H1 (cell line): ENCODE data around the gene MECP2. TPM values are rescaled to one million over a fixed set of nuclear protein-coding genes. Genes with fewer than 3 reads are reported as not detected.

Experiments used
- CTCF ChIA-PET: fragments of 300-600 bp; sonication (Branson Sonifier 250); formaldehyde crosslinking; loops from one replicate; lab custom pipeline; 2021; ENCODE audit not compliant: partially characterized antibody; lab: Charles Lee
- POLR2A ChIA-PET: fragments of 300-600 bp; sonication (Branson Sonifier 250); formaldehyde crosslinking; loops from one replicate; lab custom pipeline; 2021; ENCODE audit warnings: inconsistent platforms; ENCODE audit not compliant: partially characterized antibody; lab: Charles Lee
- DNase-seq, 2 experiments: peaks; one replicate each; pipeline versions ENCODE4 v3.0.0 to v3.0.0-alpha.2; 2010 to 2022; ENCODE audit warnings: low spot score in 2 of 2, low read depth in 1 of 2, mixed read lengths in 1 of 2
- FAIRE-seq: peaks from 2 replicates; lab custom pipeline; 2011; peaks lifted over from hg19 to GRCh38; lab: Jason Lieb, UNC
- H2AFZ ChIP-seq: 2 replicates; pipeline ENCODE4 v1.8.1; 2012; ENCODE audit warnings: low read length, inconsistent platforms
- H2AK5ac ChIP-seq: 2 replicates; pipeline ENCODE4 v1.6.1; 2013; ENCODE audit warnings: low read depth, low read length
- H2BK120ac ChIP-seq: replicated peaks from 2 replicates; pipeline ENCODE3; 2013; ENCODE audit warnings: low read depth, low read length, inconsistent platforms
- H2BK12ac ChIP-seq: 2 replicates; pipeline ENCODE4 v1.6.1; 2013; ENCODE audit warnings: low read depth, low read length
- H2BK15ac ChIP-seq: 2 replicates; pipeline ENCODE4 v1.6.1; 2013; ENCODE audit warnings: low read length
- H2BK20ac ChIP-seq: 2 replicates; pipeline ENCODE4 v1.6.1; 2013; ENCODE audit warnings: low read length
- H2BK5ac ChIP-seq: 2 replicates; pipeline ENCODE4 v1.6.1; 2013; ENCODE audit warnings: low read depth, low read length
- H3K14ac ChIP-seq: 2 replicates; pipeline ENCODE4 v1.6.1; 2013; ENCODE audit warnings: inconsistent platforms; ENCODE audit not compliant: insufficient read length
- H3K18ac ChIP-seq: 2 replicates; pipeline ENCODE4 v1.6.1; 2013; ENCODE audit warnings: low read length; ENCODE audit errors: extremely low read depth
- H3K23ac ChIP-seq: 2 replicates; pipeline ENCODE4 v1.6.1; 2013; ENCODE audit warnings: inconsistent platforms; ENCODE audit not compliant: insufficient read length
- H3K23me2 ChIP-seq: 2 replicates; pipeline ENCODE4 v1.6.1; 2013; ENCODE audit warnings: low read depth, low read length
- H3K27ac ChIP-seq: 2 replicates; pipeline ENCODE4 v1.6.1; 2011; ENCODE audit warnings: low read depth, low read length, inconsistent platforms
- H3K27me3 ChIP-seq, 4 experiments: replicated peaks in 1 of 4; 1 replicate in 1 of 4; 2 replicates in 3 of 4; pipeline versions ENCODE4 v1.6.1 to v1.8.1; 2011 to 2013; ENCODE audit warnings: low read length in 3 of 4, mild to moderate bottlenecking in 3 of 4, inconsistent platforms in 2 of 4, mixed read lengths in 2 of 4, moderate library complexity in 1 of 4; ENCODE audit not compliant: control insufficient read depth in 3 of 4, insufficient read depth in 3 of 4; ENCODE audit errors: extremely low read depth in 1 of 4
- H3K36me3 ChIP-seq, 4 experiments: 2 replicates each; pipeline versions ENCODE4 v1.6.1 to v1.8.1; 2011 to 2013; ENCODE audit warnings: mild to moderate bottlenecking in 4 of 4, low read length in 3 of 4, moderate library complexity in 2 of 4, control low read depth in 1 of 4, inconsistent platforms in 1 of 4; ENCODE audit not compliant: insufficient read depth in 4 of 4, control insufficient read depth in 2 of 4
- H3K4ac ChIP-seq: replicated peaks from 2 replicates; pipeline ENCODE3; 2013; ENCODE audit warnings: low read length, low read depth, mixed read lengths, inconsistent platforms; ENCODE audit not compliant: insufficient read length
- H3K4me1 ChIP-seq, 4 experiments: replicated peaks in 1 of 4; 1 replicate in 1 of 4; 2 replicates in 3 of 4; pipeline versions ENCODE4 v1.6.1 to v1.8.1; 2011 to 2013; ENCODE audit warnings: low read length in 3 of 4, inconsistent platforms in 2 of 4, mixed read lengths in 1 of 4; ENCODE audit not compliant: insufficient read depth in 4 of 4, control insufficient read depth in 3 of 4
- H3K4me2 ChIP-seq, 2 experiments: 2 replicates each; pipeline versions ENCODE4 v1.6.1 to v1.8.1; 2011 to 2013; ENCODE audit warnings: low read depth in 2 of 2, low read length in 2 of 2, control low read depth in 1 of 2, inconsistent platforms in 1 of 2, mild to moderate bottlenecking in 1 of 2; ENCODE audit not compliant: insufficient read depth in 1 of 2
- H3K4me3 ChIP-seq, 4 experiments: fragments of 200-600, 300-600 bp in 1 of 4; sonication (generic), shearing (Covaris generic), sonication (Bioruptor Twin) in 1 of 4; 2 replicates each; pipeline versions ENCODE4 v1.5.1 to v1.8.1; 2011 to 2016; ENCODE audit warnings: low read length in 4 of 4, low read depth in 3 of 4, control low read depth in 2 of 4, inconsistent platforms in 2 of 4, mild to moderate bottlenecking in 2 of 4, mixed read lengths in 1 of 4, moderate library complexity in 1 of 4; ENCODE audit not compliant: insufficient read depth in 2 of 4; ENCODE audit errors: extremely low read depth in 1 of 4
- H3K56ac ChIP-seq: replicated peaks from 2 replicates; pipeline ENCODE3; 2013; ENCODE audit warnings: low read depth, mild to moderate bottlenecking, mixed read lengths, low read length, inconsistent platforms; ENCODE audit not compliant: insufficient read length
- H3K79me1 ChIP-seq: 2 replicates; pipeline ENCODE4 v1.6.1; 2013; ENCODE audit warnings: low read depth, low read length, control low read depth
- H3K79me2 ChIP-seq, 2 experiments: 2 replicates each; pipeline versions ENCODE4 v1.6.1 to v1.8.1; 2012 to 2013; ENCODE audit warnings: low read length in 2 of 2, mild to moderate bottlenecking in 2 of 2, inconsistent platforms in 1 of 2; ENCODE audit not compliant: insufficient read depth in 2 of 2, control insufficient read depth in 1 of 2
- H3K9ac ChIP-seq, 4 experiments: replicated peaks in 1 of 4; 1 replicate in 1 of 4; 2 replicates in 3 of 4; pipeline versions ENCODE4 v1.6.1 to v1.8.1; 2011 to 2013; ENCODE audit warnings: low read depth in 3 of 4, low read length in 3 of 4, control low read depth in 2 of 4, mild to moderate bottlenecking in 2 of 4, moderate library complexity in 2 of 4, inconsistent platforms in 1 of 4; ENCODE audit errors: extremely low read depth in 1 of 4
- H3K9me3 ChIP-seq, 2 experiments: 2 replicates each; pipeline versions ENCODE4 v1.6.1 to v1.8.1; 2012 to 2013; ENCODE audit warnings: mild to moderate bottlenecking in 2 of 2, moderate library complexity in 2 of 2, control low read depth in 1 of 2, inconsistent platforms in 1 of 2, low read depth in 1 of 2, low read length in 1 of 2, mixed read lengths in 1 of 2; ENCODE audit not compliant: insufficient read depth in 2 of 2
- H4K20me1 ChIP-seq, 2 experiments: replicated peaks in 1 of 2; 2 replicates each; pipeline versions ENCODE3 to v1.8.1; 2011 to 2013; ENCODE audit warnings: inconsistent platforms in 2 of 2, low read length in 2 of 2, mild to moderate bottlenecking in 1 of 2; ENCODE audit not compliant: insufficient read depth in 2 of 2, control insufficient read depth in 1 of 2
- H4K5ac ChIP-seq: 2 replicates; pipeline ENCODE4 v1.6.1; 2013; ENCODE audit warnings: low read length, low read depth, mixed read lengths, inconsistent platforms; ENCODE audit not compliant: insufficient read length
- H4K8ac ChIP-seq: 2 replicates; pipeline ENCODE4 v1.8.0; 2013; ENCODE audit warnings: mild to moderate bottlenecking, moderate library complexity, low read length, inconsistent platforms; ENCODE audit not compliant: insufficient read depth; ENCODE audit errors: extremely low read depth
- H4K91ac ChIP-seq: replicated peaks from 2 replicates; pipeline ENCODE3; 2013; ENCODE audit warnings: low read length, mixed read lengths, inconsistent platforms; ENCODE audit not compliant: insufficient read length
- BCL11A ChIP-seq, 2 experiments: IDR thresholded peaks; one replicate each; pipeline ENCODE4 v1.6.1; 2011; ENCODE audit warnings: low read depth in 2 of 2, low read length in 2 of 2, mild to moderate bottlenecking in 2 of 2
- BRCA1 ChIP-seq: IDR thresholded peaks from 2 replicates; pipeline ENCODE4 v1.6.1; 2012; ENCODE audit warnings: low read depth, low read length, improper control_type of control experiment
- CBX5 ChIP-seq: fragments of 300-800, 300-1000 bp; sonication (generic); IDR thresholded peaks from 2 replicates; pipeline ENCODE4 v1.7.1; 2016; ENCODE audit warnings: antibody characterized with exemption, low read length, low read depth
- CREB1 ChIP-seq: IDR thresholded peaks from 2 replicates; pipeline ENCODE4 v1.6.1; 2012; ENCODE audit warnings: inconsistent platforms
- CTCF ChIP-seq, 3 experiments: IDR thresholded peaks; 1 replicate in 2 of 3; 2 replicates in 1 of 3; pipeline versions ENCODE4 v1.5.1 to v1.6.1; 2011; ENCODE audit warnings: low read length in 3 of 3, mild to moderate bottlenecking in 3 of 3, inconsistent platforms in 2 of 3, low read depth in 1 of 3, moderate library complexity in 1 of 3; ENCODE audit not compliant: insufficient read depth in 1 of 3; ENCODE audit errors: control extremely low read depth in 1 of 3
- EZH2 ChIP-seq: fragments of 200-600 bp; sonication (generic); IDR thresholded peaks from 2 replicates; pipeline ENCODE4 v1.7.1; 2012; ENCODE audit warnings: low read depth, mild to moderate bottlenecking, moderate library complexity, low read length, inconsistent platforms; ENCODE audit not compliant: severe bottlenecking
- FOSL1 ChIP-seq: IDR thresholded peaks from 2 replicates; pipeline ENCODE4 v1.6.1; 2011; ENCODE audit warnings: mild to moderate bottlenecking, low read depth, low read length, moderate library complexity; ENCODE audit not compliant: insufficient read depth
- HDAC2 ChIP-seq, 2 experiments: fragments of 300-600 bp in 1 of 2; sonication (generic) in 1 of 2; IDR thresholded peaks; 2 replicates each; pipeline ENCODE4 v1.6.1; 2011 to 2012; ENCODE audit warnings: low read depth in 2 of 2, low read length in 2 of 2, mild to moderate bottlenecking in 2 of 2, moderate library complexity in 2 of 2, borderline replicate concordance in 1 of 2, inconsistent platforms in 1 of 2
- YY1 ChIP-seq: IDR thresholded peaks from 2 replicates; pipeline ENCODE4 v1.6.1; 2011; ENCODE audit warnings: low read depth, mild to moderate bottlenecking, low read length
- WGBS, 2 experiments: shearing (Covaris generic) in 1 of 2; methylation state at CpG; one replicate each; pipeline versions ENCODE4 v1.1.6 to v1.1.7; 2013 to 2015; ENCODE audit warnings: low lambda C conversion rate in 2 of 2, mixed read lengths in 2 of 2, inconsistent platforms in 1 of 2, low coverage in 1 of 2, missing lambda C conversion rate in 1 of 2; ENCODE audit not compliant: insufficient replicate concordance in 2 of 2, insufficient coverage in 1 of 2, insufficient read length in 1 of 2; ENCODE audit errors: extremely low coverage in 1 of 2, missing lambda C conversion rate in 1 of 2; 5-methylcytosine and 5-hydroxymethylcytosine counted together
- polyA plus RNA-seq, 7 experiments: library from polyadenylated mRNA; depleted of rRNA in 3 of 7; stranded (reverse) in 5 of 7; unstranded in 2 of 7; fragments of >200 nt in 5 of 7; fragments of 200-250 nt in 2 of 7; gene quantifications; 1 replicate in 5 of 7; 2 replicates in 1 of 7; 4 replicates in 1 of 7; pipeline versions ENCODE4 v1.2.1 to v1.2.3, GENCODE V29; 2011 to 2013; ENCODE audit warnings: missing spikeins in 2 of 7, mixed read lengths in 2 of 7
- total RNA-seq: library from RNA; stranded (reverse); fragmentation: NEBNext Ultra II Directional; extraction: Animal tissue kit (Norgen Biotek cat#: 25700); gene quantifications from 2 replicates; pipeline ENCODE4 v1.2.1, GENCODE V29; 2021

The MECP2 gene
- total and polyA plus RNA-seq, 2 of the 8 experiments (the other 6 are each of a cell fraction or from before 2014, with no cell fraction given), result 5.0 to 32.4 TPM

GRCh38 chrX:154142950-154143745 lies 45.6 kb upstream of the MECP2 start:
- no peaks in the 10 kb centered on the region for H3K4me1 ChIP-seq
- H3K27me3 ChIP-seq, result no peaks in the 10 kb centered on the region
- H4K20me1 ChIP-seq, result no peaks in the 10 kb centered on the region
- H2BK120ac ChIP-seq, result no peak overlapping the region
- H3K9me3 ChIP-seq, result no peaks in the 10 kb centered on the region
- H3K79me1 ChIP-seq, result no peaks in the 10 kb centered on the region
- H3K79me2 ChIP-seq, result no peaks in the 10 kb centered on the region
- H3K9ac ChIP-seq, result no peak overlapping the region
- H4K91ac ChIP-seq, result no peak overlapping the region
- CTCF ChIA-PET, result no interaction called here
- POLR2A ChIA-PET, result no interaction called here
- DNase-seq (no peak), FAIRE-seq (no peak)
- no peak overlapping the region for H4K5ac ChIP-seq
- H3K36me3 ChIP-seq, result no peaks in the 10 kb centered on the region
- no peak overlapping the region for H2BK5ac ChIP-seq
- no peak overlapping the region for H3K27ac ChIP-seq
- H3K4me2 ChIP-seq, result no peak overlapping the region
- no peak overlapping the region for H3K4ac ChIP-seq
- H2AK5ac ChIP-seq, result no peak overlapping the region
- no peak overlapping the region for H2BK20ac ChIP-seq
- no peak overlapping the region for H3K56ac ChIP-seq
- no peak overlapping the region for H2BK12ac ChIP-seq
- no peak overlapping the region for H4K8ac ChIP-seq
- H3K23me2 ChIP-seq, result no peaks in the 10 kb centered on the region
- 86% methylated on average over 7 of the region's 23 CpGs; no CpG with 5 or more reads in 1 of the 2 experiments for WGBS, 2 experiments
- H2AFZ ChIP-seq, result no peak overlapping the region
- H3K23ac ChIP-seq, result no peak overlapping the region
- no peak overlapping the region for H2BK15ac ChIP-seq
- H3K14ac ChIP-seq, result no peak overlapping the region
- H3K18ac ChIP-seq, result no peak overlapping the region
- no peak overlapping the region for H3K4me3 ChIP-seq
- TF ChIP-seq YY1 (no peak), CTCF (IDR thresholded peaks at IDR 0.05; ENCODE audit: control extremely low read depth in 1 of 3, insufficient read depth in 1 of 3, low read depth in 1 of 3, low read length in 3 of 3) (no peak), CREB1 (no peak), FOSL1 (no peak), CBX5 (no peak), BCL11A (IDR thresholded peaks at IDR 0.05; ENCODE audit: low read depth in 2 of 2, low read length in 2 of 2) (no peak), BRCA1 (no peak), EZH2 (no peak), HDAC2 (IDR thresholded peaks at IDR 0.05; ENCODE audit: borderline replicate concordance in 1 of 2, low read depth in 2 of 2, low read length in 2 of 2) (no peak)
